GM21723 (cell line): ENCODE measurements around the gene FHIT.

ENCODE experiments used
- ATAC-seq: cut with Tn5 transposase; IDR thresholded peaks from one replicate; pipeline ENCODE4 v1.9.1; 2021; ENCODE audit warnings: mild to moderate bottlenecking, moderate library complexity; ENCODE audit not compliant: unreplicated experiment

The FHIT gene

GRCh38 chr3:60779637-60780036 is 471.6 kb downstream of the FHIT start:
- no peak for ATAC-seq

DNA sequence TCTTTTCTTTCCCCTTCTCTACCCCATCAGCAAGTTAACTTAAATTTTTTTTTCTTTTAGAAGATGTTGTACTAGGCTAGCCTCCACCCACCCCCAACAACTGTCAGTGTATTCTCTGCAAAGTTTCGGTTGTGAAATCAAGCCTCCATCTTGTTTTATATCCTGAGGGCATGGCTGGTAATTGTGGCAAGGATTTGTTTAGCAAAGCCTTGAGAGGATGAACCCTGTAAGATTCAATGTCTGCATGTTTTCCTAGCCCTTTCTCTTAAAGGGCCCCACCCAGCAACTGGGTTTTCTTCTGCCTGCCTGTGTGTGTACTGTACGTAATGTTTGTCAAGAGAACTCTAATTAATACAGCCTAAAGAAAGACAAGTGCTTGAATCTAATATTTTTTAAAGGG is 475.3 kb downstream of the FHIT start:
- ATAC-seq = no peak

DNA sequence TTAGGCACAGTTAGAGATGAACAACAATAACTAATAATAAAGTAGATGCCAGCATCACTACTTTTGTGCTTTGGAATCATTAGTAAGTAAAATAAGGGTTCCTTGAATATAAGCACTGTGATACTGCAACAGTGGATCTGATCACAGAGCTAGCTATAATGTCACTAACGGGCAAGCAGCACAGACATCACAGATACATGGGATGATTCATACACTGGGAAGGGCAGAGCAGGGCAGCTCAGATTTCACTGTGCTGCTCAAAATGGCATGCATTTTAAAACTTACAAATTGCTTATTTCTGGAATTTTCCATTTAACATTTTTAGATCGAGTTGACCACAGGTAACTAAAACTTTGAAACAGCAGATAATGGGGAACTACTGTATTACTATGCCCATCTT is 476.6 kb downstream of the FHIT start:
- ATAC-seq = no peak

GRCh38 chr3:60772584-60772983 is 478.7 kb downstream of the FHIT start:
- ATAC-seq = no peak

DNA sequence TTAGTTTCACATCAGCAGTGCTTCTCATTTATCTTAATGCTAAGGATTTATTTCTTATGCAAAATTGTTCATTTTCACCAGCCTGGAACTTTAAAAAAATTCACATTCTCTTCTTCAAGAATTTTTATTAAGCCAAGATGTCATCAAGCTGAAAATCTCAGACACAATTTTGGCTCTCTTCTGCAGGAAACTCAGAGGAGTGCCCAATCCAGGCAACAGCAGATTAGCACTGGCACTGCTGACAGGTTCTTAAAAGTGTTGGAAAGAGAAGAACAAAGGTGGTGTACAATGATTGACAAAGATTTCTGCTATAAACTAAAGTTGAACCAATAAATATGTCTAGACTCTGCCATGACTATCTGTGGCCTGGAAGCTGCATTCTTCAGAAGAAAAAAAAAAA is 479.5 kb downstream of the FHIT start:
- no peak for ATAC-seq

- ATAC-seq = no peak
Measured at GRCh38 chr3:60770532-60770931, 480.7 kb downstream of the FHIT start.

DNA sequence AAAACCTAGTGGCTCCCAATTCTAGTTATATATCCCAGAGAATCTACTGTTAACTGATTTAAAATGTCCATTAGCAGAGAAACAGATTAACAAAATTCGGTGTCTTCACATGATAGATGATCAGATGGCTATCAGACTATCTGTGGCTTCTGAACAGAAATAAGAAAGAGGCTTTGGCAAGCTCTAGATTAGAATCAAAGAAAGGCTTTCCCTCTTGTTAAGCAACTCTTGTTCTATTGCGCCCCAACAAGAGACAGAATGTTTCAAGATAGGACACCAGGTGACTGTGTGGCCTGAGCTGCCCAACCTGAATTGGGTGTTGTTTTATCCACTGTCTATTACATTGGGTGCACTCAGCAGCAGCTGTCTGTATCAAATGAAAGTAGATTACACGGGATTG is 483.7 kb downstream of the FHIT start:
- ATAC-seq = no peak

- no peak for ATAC-seq
Measured at GRCh38 chr3:60765776-60766175, 485.5 kb downstream of the FHIT start.

DNA sequence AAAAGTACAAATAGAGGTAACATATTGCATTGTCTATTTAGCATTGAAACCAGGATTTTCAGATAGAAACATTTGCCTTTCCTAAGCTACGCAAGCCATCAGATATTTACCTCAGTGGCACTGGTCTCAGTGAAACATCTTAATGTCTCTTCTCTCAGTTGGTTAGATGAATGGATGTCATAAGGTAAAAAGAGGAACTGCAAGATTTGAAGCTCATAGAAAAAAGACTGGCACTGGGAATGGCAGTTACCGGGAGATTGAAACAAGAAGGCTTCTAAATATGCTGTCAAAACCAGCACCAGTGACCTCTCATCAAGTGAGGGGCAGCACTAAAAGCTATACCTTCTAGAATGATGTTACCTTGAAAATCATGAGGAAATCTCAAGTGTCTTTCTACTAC is 486.4 kb downstream of the FHIT start:
- ATAC-seq = no peak

GRCh38 chr3:60760145-60760544 is 491.1 kb downstream of the FHIT start:
- ATAC-seq = no peak

- no peak for ATAC-seq
Measured at GRCh38 chr3:60759439-60759838, 491.8 kb downstream of the FHIT start.

DNA sequence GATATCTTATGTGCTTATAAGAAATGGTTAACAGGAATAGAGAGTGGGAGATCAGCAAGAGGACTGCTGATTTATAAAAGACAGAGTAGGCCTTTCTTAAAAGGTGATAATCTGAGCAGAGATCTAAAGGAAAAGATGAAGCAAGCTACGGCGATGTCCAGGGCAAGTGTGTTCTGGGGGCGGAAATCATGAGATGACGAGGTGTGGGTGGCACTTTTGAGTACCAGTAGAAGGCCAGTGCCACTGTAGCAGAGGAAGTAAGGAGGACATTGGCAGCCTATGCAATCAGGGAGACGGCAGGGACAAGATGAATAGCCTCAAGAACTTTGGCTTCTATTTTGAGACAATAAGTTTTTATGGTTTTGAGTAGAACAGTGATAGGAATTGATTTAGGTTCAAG is 492.4 kb downstream of the FHIT start:
- no peak for ATAC-seq

- ATAC-seq = no peak
Measured at GRCh38 chr3:60758171-60758570, 493.1 kb downstream of the FHIT start.

DNA sequence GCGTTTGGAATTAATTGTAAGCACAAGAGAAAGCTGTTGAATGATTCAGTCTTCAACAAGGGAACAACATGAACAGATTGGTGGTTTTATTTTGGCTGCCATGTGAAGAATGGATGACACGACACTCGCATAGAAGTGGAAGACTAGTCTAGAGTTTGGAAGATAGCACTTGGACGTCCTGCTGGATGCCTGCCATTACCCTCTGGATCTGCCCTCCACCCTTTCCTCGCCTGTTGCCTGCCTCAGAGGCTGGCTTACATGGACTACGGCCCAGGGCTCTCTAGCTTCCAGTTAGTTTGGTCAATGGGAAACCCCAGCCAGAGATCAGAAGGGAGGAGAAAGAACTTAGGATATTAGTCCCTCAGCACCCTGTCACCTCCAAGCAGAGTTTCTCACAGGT is 493.5 kb downstream of the FHIT start:
- ATAC-seq = no peak

DNA sequence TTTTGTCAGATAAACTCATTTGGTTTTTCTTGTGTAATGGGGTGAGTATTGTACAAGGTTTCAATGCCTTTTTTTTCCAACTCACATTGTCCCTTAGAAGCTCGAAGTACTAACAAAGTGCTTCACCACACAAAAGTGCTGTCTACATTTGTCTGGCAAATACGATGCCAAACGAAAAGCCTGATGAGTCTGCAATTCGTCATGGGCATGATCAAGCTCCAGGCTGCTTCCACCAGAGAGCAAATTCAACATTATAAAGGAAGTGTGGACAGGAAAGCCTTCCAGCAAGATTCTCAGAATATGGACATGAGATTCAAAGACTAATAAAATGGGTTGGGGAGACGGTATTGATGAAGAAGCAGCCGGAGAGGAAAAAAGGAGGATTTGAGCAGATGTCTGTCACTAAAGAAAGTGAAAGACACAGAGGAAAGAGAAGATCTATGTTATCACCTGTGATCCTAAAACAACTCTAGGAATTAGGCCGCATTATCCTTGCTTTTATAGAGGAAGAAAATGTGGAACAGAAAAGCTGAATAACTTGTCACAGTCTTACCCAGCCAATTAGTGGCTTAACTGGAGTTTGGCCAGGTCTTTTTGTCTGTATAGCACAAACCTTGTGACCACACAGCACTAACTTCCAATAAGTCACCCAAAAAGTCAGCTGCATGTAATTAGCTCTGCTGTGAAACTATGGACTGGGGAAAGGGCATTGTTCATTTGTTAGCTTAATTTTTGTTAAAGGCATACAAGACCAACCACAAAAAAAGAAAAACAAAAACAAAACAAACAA is 494.8 kb downstream of the FHIT start:
- ATAC-seq = no peak

DNA sequence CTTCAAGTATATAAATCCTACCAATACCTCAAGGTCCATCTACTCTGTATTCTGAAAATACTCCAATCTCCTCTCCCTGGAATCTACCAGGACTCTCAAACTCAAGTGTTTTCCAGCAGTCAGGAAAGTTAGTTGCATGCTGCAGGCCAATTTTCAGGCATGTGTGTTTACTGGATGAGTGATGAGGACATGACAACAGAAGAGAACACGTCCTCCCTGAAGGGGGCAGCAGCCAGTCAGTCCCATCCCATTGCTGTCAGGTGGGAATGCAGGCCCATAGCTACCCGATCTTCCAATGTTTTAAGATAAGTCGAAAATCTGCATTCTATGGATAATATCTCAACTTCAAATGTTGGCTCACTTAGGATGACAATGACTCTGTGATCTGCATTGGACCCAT is 496.2 kb downstream of the FHIT start:
- no peak for ATAC-seq

DNA sequence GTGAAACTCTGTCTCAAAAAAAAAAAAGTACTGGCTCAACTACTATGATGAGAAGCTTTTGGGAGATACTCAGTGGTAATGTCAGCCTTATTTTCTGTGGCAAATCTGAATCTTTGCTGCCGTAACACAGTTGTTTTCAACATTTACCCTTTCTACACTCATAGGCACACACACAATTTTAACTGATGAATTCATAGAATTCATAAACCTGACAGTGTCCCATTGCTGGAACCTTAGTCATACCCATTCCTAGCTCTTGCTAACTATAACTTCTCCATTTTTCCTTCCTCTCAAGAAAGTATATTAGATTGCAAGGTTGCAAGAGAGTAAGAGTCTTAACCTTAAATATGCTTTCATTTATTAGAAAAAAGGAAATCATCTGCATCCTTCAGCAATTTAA is 496.6 kb downstream of the FHIT start:
- no peak for ATAC-seq

DNA sequence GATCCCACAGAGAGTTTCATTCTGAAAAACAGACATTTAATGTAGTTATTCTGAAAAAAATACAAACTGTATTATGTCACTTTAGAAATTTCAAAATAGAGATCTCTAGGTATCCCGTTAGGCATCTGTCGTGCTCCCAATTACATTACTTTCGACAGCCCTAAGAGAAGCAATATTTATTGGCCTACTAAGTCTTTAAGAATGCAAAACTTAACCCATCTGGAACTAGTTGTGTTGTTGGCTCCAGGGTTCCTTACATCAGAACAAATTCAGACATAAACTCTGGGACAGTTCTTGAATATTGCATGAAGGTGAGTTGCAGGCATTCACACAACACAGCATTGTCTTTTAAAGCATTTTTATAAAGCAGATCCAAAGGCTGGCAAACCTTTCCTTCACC is 498.4 kb downstream of the FHIT start:
- no peak for ATAC-seq

DNA sequence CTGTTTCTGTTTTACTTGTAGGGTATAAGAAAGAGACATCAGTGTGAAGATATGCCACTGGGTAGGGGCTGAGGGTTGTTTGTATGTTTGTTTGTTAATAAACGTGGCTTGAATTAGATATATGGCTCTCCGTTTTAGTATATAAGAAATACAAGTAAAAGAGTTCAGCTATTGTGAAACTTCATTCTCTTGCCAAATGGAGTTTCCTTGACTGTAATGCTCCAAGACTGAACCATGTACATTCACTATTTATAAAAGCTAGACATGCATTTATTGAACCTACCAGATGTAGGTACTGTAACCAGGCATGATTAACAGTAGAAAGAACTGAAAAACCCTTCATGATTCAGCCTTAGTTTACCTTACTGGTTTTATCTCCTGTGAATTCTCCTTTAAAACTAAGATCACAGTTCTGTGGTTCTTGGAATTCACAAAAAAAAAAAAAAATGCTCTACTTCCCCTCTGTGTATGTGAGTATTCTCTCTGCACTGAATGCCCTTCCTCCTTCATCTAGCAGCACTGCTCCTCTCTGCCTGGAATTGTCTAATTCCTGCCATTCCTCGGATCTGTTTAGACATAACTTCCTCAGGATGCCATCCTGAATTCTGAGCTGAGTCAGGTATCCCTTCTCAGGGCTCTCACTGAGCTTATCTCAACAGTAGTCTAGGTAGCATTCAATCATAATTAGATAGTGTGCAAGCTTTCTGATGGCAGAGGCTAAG is 504.4 kb downstream of the FHIT start:
- no peak for ATAC-seq

- no peak for ATAC-seq
Measured at GRCh38 chr3:60746043-60746638, 505.1 kb downstream of the FHIT start.

GRCh38 chr3:60743631-60744164 is 507.6 kb downstream of the FHIT start:
- ATAC-seq = no peak

GRCh38 chr3:60742606-60743145 is 508.6 kb downstream of the FHIT start:
- ATAC-seq = no peak
